HepG2 (cell line): Measurements from ENCODE around the gene CREBZF. TPM values are rescaled to one million over a fixed set of nuclear protein-coding genes. Genes with fewer than 3 reads are reported as not detected.
A peak's percentile ranks its signal among the peaks of the same experiment; 100 is the strongest.

Experiments used
- AGO2 ChIP-seq: fragments of 200-400 bp; formaldehyde crosslinking; optimal IDR thresholded peaks from 2 replicates; pipeline ENCODE3; 2017; ENCODE audit warnings: mild to moderate bottlenecking, low read depth, low read length, moderate library complexity
- JUNB ChIP-seq: sonication (generic); formaldehyde crosslinking; IDR thresholded peaks from 2 replicates; pipeline ENCODE4 v1.8.0; 2022; ENCODE audit warnings: missing genetic modification reagents, mild to moderate bottlenecking, borderline replicate concordance
- KAT8 ChIP-seq: IDR thresholded peaks from 2 replicates; pipeline ENCODE4 v1.6.1; 2016; ENCODE audit warnings: missing genetic modification reagents, missing compliant biosample characterization
- KLF12 ChIP-seq: sonication (generic); formaldehyde crosslinking; IDR thresholded peaks from 2 replicates; pipeline ENCODE4 v1.4.0; 2020; ENCODE audit warnings: missing genetic modification reagents, borderline replicate concordance
- KMT2B ChIP-seq: IDR thresholded peaks from 2 replicates; pipeline ENCODE4 v1.6.1; 2016; ENCODE audit warnings: missing genetic modification reagents, missing compliant biosample characterization
- SIX1 ChIP-seq: sonication (generic); formaldehyde crosslinking; IDR thresholded peaks from 2 replicates; pipeline ENCODE4 v1.4.0; 2020; ENCODE audit warnings: missing genetic modification reagents, borderline replicate concordance
- TAF1 ChIP-seq: sonication (generic); formaldehyde crosslinking; IDR thresholded peaks from 2 replicates; pipeline ENCODE4 v1.4.0; 2020; ENCODE audit warnings: missing genetic modification reagents
- TBL1XR1 ChIP-seq: fragments of 150-350 bp; IDR thresholded peaks from 2 replicates; pipeline ENCODE4 v1.6.1; 2014; ENCODE audit warnings: borderline replicate concordance, low read length; ENCODE audit not compliant: partially characterized antibody
- ZIK1 ChIP-seq: sonication (generic); formaldehyde crosslinking; IDR thresholded peaks from 2 replicates; pipeline ENCODE4 v1.5.0; 2020; ENCODE audit warnings: mild to moderate bottlenecking, low read depth, missing genetic modification reagents, borderline replicate concordance
- ZKSCAN1 ChIP-seq: fragments of 150-350 bp; IDR thresholded peaks from 2 replicates; pipeline ENCODE4 v1.6.1; 2014; ENCODE audit warnings: low read length
- ZNF280B ChIP-seq: sonication (generic); formaldehyde crosslinking; IDR thresholded peaks from 2 replicates; pipeline ENCODE4 v1.5.0; 2020; ENCODE audit warnings: missing genetic modification reagents, mild to moderate bottlenecking, borderline replicate concordance
- ZNF33B ChIP-seq: sonication (generic); formaldehyde crosslinking; IDR thresholded peaks from 2 replicates; pipeline ENCODE4 v1.5.1; 2020; ENCODE audit warnings: mild to moderate bottlenecking, missing genetic modification reagents
- ZNF615 ChIP-seq: sonication (generic); formaldehyde crosslinking; IDR thresholded peaks from 2 replicates; pipeline ENCODE4 v1.5.0; 2020; ENCODE audit warnings: mild to moderate bottlenecking, missing genetic modification reagents, borderline replicate concordance
- ZNF678 ChIP-seq: sonication (generic); formaldehyde crosslinking; IDR thresholded peaks from 2 replicates; pipeline ENCODE4 v1.4.0; 2020; ENCODE audit warnings: mild to moderate bottlenecking, missing genetic modification reagents
- ZNF800 ChIP-seq: sonication (generic); formaldehyde crosslinking; IDR thresholded peaks from 2 replicates; pipeline ENCODE4 v1.4.0; 2020; ENCODE audit warnings: missing genetic modification reagents
- polyA plus RNA-seq, 8 experiments: library from polyadenylated mRNA; depleted of rRNA in 3 of 8; stranded (reverse) in 7 of 8; unstranded in 1 of 8; fragments of >200 nt; fragmentation: Illumina TruSeq in 4 of 8; extraction: Trizol in 4 of 8; gene quantifications; 2 replicates each; pipeline versions ENCODE4 v1.2.1 to v1.2.3, GENCODE V29; 2011 to 2016; ENCODE audit warnings: low read depth in 4 of 8, missing spikeins in 1 of 8, mixed read lengths in 1 of 8; ENCODE audit not compliant: insufficient read depth in 1 of 8
- total RNA-seq, 5 experiments: library from RNA; depleted of rRNA; stranded (reverse); fragments of >200 nt; fragmentation: Illumina TruSeq; extraction: Trizol; gene quantifications; 2 replicates each; pipeline ENCODE4 v1.2.3, GENCODE V29; 2016; ENCODE audit warnings: low read depth in 1 of 5
- TF ChIP-seq, protein P1 (sequence below): sonication (generic); formaldehyde crosslinking; IDR thresholded peaks from 2 replicates; pipeline ENCODE4 v1.8.0; 2023; ENCODE audit warnings: mild to moderate bottlenecking, missing genetic modification reagents
- TF ChIP-seq, protein P2 (sequence below): sonication (generic); formaldehyde crosslinking; IDR thresholded peaks from 2 replicates; pipeline ENCODE4 v1.8.0; 2022; ENCODE audit warnings: missing genetic modification reagents, mild to moderate bottlenecking, inconsistent platforms, borderline replicate concordance

Gene CREBZF
- total and polyA plus RNA-seq, 2 of the 13 experiments (the other 11 are each of a cell fraction or from before 2014, with no cell fraction given) = 30.6 to 43.1 TPM

DNA sequence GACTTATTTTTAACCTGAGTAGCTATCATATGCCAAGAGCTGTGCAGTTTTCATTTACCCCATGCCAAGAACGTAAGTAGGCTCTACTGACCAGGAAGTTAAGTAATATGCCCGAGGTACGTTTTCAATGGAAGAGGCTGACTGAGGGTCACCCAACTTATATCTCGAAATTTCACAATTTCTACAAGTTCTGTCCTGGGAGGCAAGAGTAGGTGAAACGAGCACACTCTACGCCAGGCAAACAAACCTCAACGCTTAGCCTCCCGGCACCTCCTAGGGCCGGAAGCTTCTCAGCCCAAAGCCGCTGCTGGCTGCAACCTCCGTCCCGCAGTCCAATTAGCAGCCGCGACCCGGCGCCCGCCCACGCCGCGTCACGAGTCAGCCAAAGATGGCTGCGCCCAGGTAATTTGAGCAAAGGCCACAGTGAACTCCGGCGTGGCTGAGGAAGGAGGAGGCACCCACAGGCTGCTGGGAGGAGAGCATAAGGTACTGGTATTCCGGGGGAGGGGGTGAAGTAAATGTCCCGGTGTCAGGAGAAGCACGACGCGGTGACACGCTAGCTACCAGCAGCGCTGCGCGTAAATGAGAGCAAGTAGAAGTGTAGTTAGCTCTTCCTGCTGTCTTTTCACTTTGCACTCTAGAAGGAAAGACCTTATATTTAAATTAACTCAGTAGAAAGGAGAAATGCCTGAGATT lies 17.2 kb downstream of the CREBZF start, which contains the start of gene TMEM126A (continued):
- TF ChIP-seq ZNF800 (CRISPR knock-in tag) = no peak
- TF ChIP-seq TAF1 (CRISPR knock-in tag) = peak; percentile 90
- no peak for TF ChIP-seq JUNB (CRISPR knock-in tag)
- TF ChIP-seq KMT2B = peak; percentile 88
- TF ChIP-seq KAT8 = peak; percentile 97
- TF ChIP-seq SIX1 (CRISPR knock-in tag) = no peak
- TF ChIP-seq ZKSCAN1 = no peak
- no peak for TF ChIP-seq ZNF678 (CRISPR knock-in tag)
- TF ChIP-seq ZNF615 (CRISPR knock-in tag) = no peak
- TF ChIP-seq KLF12 (CRISPR knock-in tag) = no peak; the same call in 1 of the 2 replicates
- TF ChIP-seq AGO2 = peak; percentile 66
- no peak for TF ChIP-seq TBL1XR1
- no peak for TF ChIP-seq ZNF280B (CRISPR knock-in tag)
- TF ChIP-seq, protein P1, sequence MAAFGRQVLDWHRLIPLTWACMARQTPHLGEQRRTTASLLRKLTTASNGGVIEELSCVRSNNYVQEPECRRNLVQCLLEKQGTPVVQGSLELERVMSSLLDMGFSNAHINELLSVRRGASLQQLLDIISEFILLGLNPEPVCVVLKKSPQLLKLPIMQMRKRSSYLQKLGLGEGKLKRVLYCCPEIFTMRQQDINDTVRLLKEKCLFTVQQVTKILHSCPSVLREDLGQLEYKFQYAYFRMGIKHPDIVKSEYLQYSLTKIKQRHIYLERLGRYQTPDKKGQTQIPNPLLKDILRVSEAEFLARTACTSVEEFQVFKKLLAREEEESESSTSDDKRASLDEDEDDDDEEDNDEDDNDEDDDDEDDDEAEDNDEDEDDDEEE (CRISPR knock-in tag) = 0 out of 2 replicates have a peak, but pooled peaks have one; percentile 44
- peak; percentile 74; the same call in 1 of the 2 replicates for TF ChIP-seq ZIK1 (CRISPR knock-in tag)
- TF ChIP-seq, protein P2, sequence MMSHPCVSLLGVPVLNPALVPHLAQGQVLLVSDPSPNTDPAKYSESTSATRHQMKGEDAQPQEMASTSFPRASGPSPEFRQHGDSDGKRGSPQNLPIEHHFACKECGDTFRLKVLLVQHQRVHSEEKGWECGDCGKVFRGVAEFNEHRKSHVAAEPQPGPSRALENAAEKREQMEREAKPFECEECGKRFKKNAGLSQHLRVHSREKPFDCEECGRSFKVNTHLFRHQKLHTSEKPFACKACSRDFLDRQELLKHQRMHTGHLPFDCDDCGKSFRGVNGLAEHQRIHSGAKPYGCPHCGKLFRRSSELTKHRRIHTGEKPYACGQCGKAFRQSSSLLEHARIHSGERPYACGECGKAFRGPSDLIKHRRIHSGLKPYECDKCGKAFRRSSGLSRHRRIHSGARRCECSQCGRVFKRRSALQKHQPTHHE (CRISPR knock-in tag) = no peak
- 0 out of 2 replicates have a peak, but pooled peaks have one; percentile 61 for TF ChIP-seq ZNF33B (CRISPR knock-in tag)
